Measurements from ENCODE around the gene FILIP1L.

FILIP1L gene

GRCh38 chr3:99859825-99860224, 254.5 kb downstream of the FILIP1L start:
- H3K36me3 ChIP-seq (ENCODE audit: control insufficient read depth, insufficient read depth, low read length), result no peaks in the 10 kb centered on the region
- no peak overlapping the region for H3K4me3 ChIP-seq (ENCODE audit: low read depth, low read length)
- no peak overlapping the region for H3K9ac ChIP-seq (ENCODE audit: low read depth, low read length)
- H3K27ac ChIP-seq (ENCODE audit: low read depth, low read length), result no peak overlapping the region
- H3K4me1 ChIP-seq (ENCODE audit: control insufficient read depth, insufficient read depth, low read length), result peaks cover 6% of the 10 kb centered on the region
- H3K9me3 ChIP-seq (ENCODE audit: control insufficient read depth, insufficient read depth, low read length), result no peaks in the 10 kb centered on the region
- H3K27me3 ChIP-seq (ENCODE audit: control insufficient read depth, insufficient read depth, low read length), result no peaks in the 10 kb centered on the region

GRCh38 chr3:99858469-99858868, 255.8 kb downstream of the FILIP1L start:
- Histone ChIP-seq H3K4me1 (ENCODE audit: control insufficient read depth, insufficient read depth, low read length) (peaks cover 20% of the 10 kb centered on the region), H3K4me3 (ENCODE audit: low read depth, low read length) (no peak overlapping the region), H3K9me3 (ENCODE audit: control insufficient read depth, insufficient read depth, low read length) (no peaks in the 10 kb centered on the region), H3K36me3 (ENCODE audit: control insufficient read depth, insufficient read depth, low read length) (no peaks in the 10 kb centered on the region), H3K27ac (ENCODE audit: low read depth, low read length) (no peak overlapping the region), H3K9ac (ENCODE audit: low read depth, low read length) (no peak overlapping the region), H3K27me3 (ENCODE audit: control insufficient read depth, insufficient read depth, low read length) (no peaks in the 10 kb centered on the region)

GRCh38 chr3:99857278-99857677, 257.0 kb downstream of the FILIP1L start:
- Histone ChIP-seq H3K9ac (ENCODE audit: low read depth, low read length) (no peak overlapping the region), H3K36me3 (ENCODE audit: control insufficient read depth, insufficient read depth, low read length) (no peaks in the 10 kb centered on the region), H3K9me3 (ENCODE audit: control insufficient read depth, insufficient read depth, low read length) (no peaks in the 10 kb centered on the region), H3K4me3 (ENCODE audit: low read depth, low read length) (no peak overlapping the region), H3K4me1 (ENCODE audit: control insufficient read depth, insufficient read depth, low read length) (peaks cover 27% of the 10 kb centered on the region), H3K27me3 (ENCODE audit: control insufficient read depth, insufficient read depth, low read length) (no peaks in the 10 kb centered on the region), H3K27ac (ENCODE audit: low read depth, low read length) (no peak overlapping the region)

- Histone ChIP-seq H3K27me3 (ENCODE audit: control insufficient read depth, insufficient read depth, low read length) (no peaks in the 10 kb centered on the region), H3K9me3 (ENCODE audit: control insufficient read depth, insufficient read depth, low read length) (no peaks in the 10 kb centered on the region), H3K27ac (ENCODE audit: low read depth, low read length) (no peak overlapping the region), H3K4me1 (ENCODE audit: control insufficient read depth, insufficient read depth, low read length) (peaks cover 27% of the 10 kb centered on the region), H3K9ac (ENCODE audit: low read depth, low read length) (no peak overlapping the region), H3K36me3 (ENCODE audit: control insufficient read depth, insufficient read depth, low read length) (no peaks in the 10 kb centered on the region), H3K4me3 (ENCODE audit: low read depth, low read length) (no peak overlapping the region)
Observed at GRCh38 chr3:99856437-99857220, 257.7 kb downstream of the FILIP1L start.

GRCh38 chr3:99855900-99856299, 258.4 kb downstream of the FILIP1L start:
- no peak overlapping the region for H3K27ac ChIP-seq (ENCODE audit: low read depth, low read length)
- H3K36me3 ChIP-seq (ENCODE audit: control insufficient read depth, insufficient read depth, low read length), result no peaks in the 10 kb centered on the region
- H3K4me3 ChIP-seq (ENCODE audit: low read depth, low read length), result no peak overlapping the region
- no peaks in the 10 kb centered on the region for H3K27me3 ChIP-seq (ENCODE audit: control insufficient read depth, insufficient read depth, low read length)
- H3K9ac ChIP-seq (ENCODE audit: low read depth, low read length), result no peak overlapping the region
- H3K9me3 ChIP-seq (ENCODE audit: control insufficient read depth, insufficient read depth, low read length), result no peaks in the 10 kb centered on the region
- peaks cover 27% of the 10 kb centered on the region for H3K4me1 ChIP-seq (ENCODE audit: control insufficient read depth, insufficient read depth, low read length)

GRCh38 chr3:99854756-99855298, 259.5 kb downstream of the FILIP1L start:
- no peaks in the 10 kb centered on the region for H3K36me3 ChIP-seq (ENCODE audit: control insufficient read depth, insufficient read depth, low read length)
- no peaks in the 10 kb centered on the region for H3K9me3 ChIP-seq (ENCODE audit: control insufficient read depth, insufficient read depth, low read length)
- H3K4me1 ChIP-seq (ENCODE audit: control insufficient read depth, insufficient read depth, low read length), result peaks cover 36% of the 10 kb centered on the region
- peak overlapping the region; percentile 2 for H3K27ac ChIP-seq (ENCODE audit: low read depth, low read length)
- H3K27me3 ChIP-seq (ENCODE audit: control insufficient read depth, insufficient read depth, low read length), result no peaks in the 10 kb centered on the region
- H3K4me3 ChIP-seq (ENCODE audit: low read depth, low read length), result no peak overlapping the region
- H3K9ac ChIP-seq (ENCODE audit: low read depth, low read length), result no peak overlapping the region

- Histone ChIP-seq H3K27me3 (ENCODE audit: control insufficient read depth, insufficient read depth, low read length) (no peaks in the 10 kb centered on the region), H3K9me3 (ENCODE audit: control insufficient read depth, insufficient read depth, low read length) (no peaks in the 10 kb centered on the region), H3K36me3 (ENCODE audit: control insufficient read depth, insufficient read depth, low read length) (no peaks in the 10 kb centered on the region), H3K4me1 (ENCODE audit: control insufficient read depth, insufficient read depth, low read length) (peaks cover 36% of the 10 kb centered on the region), H3K9ac (ENCODE audit: low read depth, low read length) (no peak overlapping the region), H3K4me3 (ENCODE audit: low read depth, low read length) (no peak overlapping the region), H3K27ac (ENCODE audit: low read depth, low read length) (no peak overlapping the region)
Observed at GRCh38 chr3:99852851-99853250, 261.4 kb downstream of the FILIP1L start.

- H3K4me3 ChIP-seq (ENCODE audit: low read depth, low read length), result no peak overlapping the region
- H3K9ac ChIP-seq (ENCODE audit: low read depth, low read length), result no peak overlapping the region
- no peak overlapping the region for H3K27ac ChIP-seq (ENCODE audit: low read depth, low read length)
- H3K9me3 ChIP-seq (ENCODE audit: control insufficient read depth, insufficient read depth, low read length), result no peaks in the 10 kb centered on the region
- H3K27me3 ChIP-seq (ENCODE audit: control insufficient read depth, insufficient read depth, low read length), result no peaks in the 10 kb centered on the region
- H3K36me3 ChIP-seq (ENCODE audit: control insufficient read depth, insufficient read depth, low read length), result no peaks in the 10 kb centered on the region
- H3K4me1 ChIP-seq (ENCODE audit: control insufficient read depth, insufficient read depth, low read length), result peaks cover 37% of the 10 kb centered on the region
Observed at GRCh38 chr3:99851955-99852354, 262.3 kb downstream of the FILIP1L start.

- no peak overlapping the region for H3K4me3 ChIP-seq (ENCODE audit: low read depth, low read length)
- H3K27me3 ChIP-seq (ENCODE audit: control insufficient read depth, insufficient read depth, low read length), result no peaks in the 10 kb centered on the region
- H3K9ac ChIP-seq (ENCODE audit: low read depth, low read length), result no peak overlapping the region
- peaks cover 49% of the 10 kb centered on the region for H3K4me1 ChIP-seq (ENCODE audit: control insufficient read depth, insufficient read depth, low read length)
- H3K9me3 ChIP-seq (ENCODE audit: control insufficient read depth, insufficient read depth, low read length), result no peaks in the 10 kb centered on the region
- H3K27ac ChIP-seq (ENCODE audit: low read depth, low read length), result no peak overlapping the region
- H3K36me3 ChIP-seq (ENCODE audit: control insufficient read depth, insufficient read depth, low read length), result no peaks in the 10 kb centered on the region
Observed at GRCh38 chr3:99850608-99851007, 263.7 kb downstream of the FILIP1L start.

GRCh38 chr3:99848433-99848832, 265.9 kb downstream of the FILIP1L start:
- no peaks in the 10 kb centered on the region for H3K36me3 ChIP-seq (ENCODE audit: control insufficient read depth, insufficient read depth, low read length)
- peaks cover 36% of the 10 kb centered on the region for H3K4me1 ChIP-seq (ENCODE audit: control insufficient read depth, insufficient read depth, low read length)
- H3K27ac ChIP-seq (ENCODE audit: low read depth, low read length), result no peak overlapping the region
- H3K27me3 ChIP-seq (ENCODE audit: control insufficient read depth, insufficient read depth, low read length), result no peaks in the 10 kb centered on the region
- no peak overlapping the region for H3K9ac ChIP-seq (ENCODE audit: low read depth, low read length)
- H3K9me3 ChIP-seq (ENCODE audit: control insufficient read depth, insufficient read depth, low read length), result no peaks in the 10 kb centered on the region
- no peak overlapping the region for H3K4me3 ChIP-seq (ENCODE audit: low read depth, low read length)

GRCh38 chr3:99846477-99847160, 267.7 kb downstream of the FILIP1L start:
- H3K9ac ChIP-seq (ENCODE audit: low read depth, low read length), result no peak overlapping the region; the same call in 1 of the 2 replicates
- H3K4me3 ChIP-seq (ENCODE audit: low read depth, low read length), result no peak overlapping the region
- no peaks in the 10 kb centered on the region for H3K27me3 ChIP-seq (ENCODE audit: control insufficient read depth, insufficient read depth, low read length)
- H3K36me3 ChIP-seq (ENCODE audit: control insufficient read depth, insufficient read depth, low read length), result no peaks in the 10 kb centered on the region
- no peaks in the 10 kb centered on the region for H3K9me3 ChIP-seq (ENCODE audit: control insufficient read depth, insufficient read depth, low read length)
- H3K27ac ChIP-seq (ENCODE audit: low read depth, low read length), result peak overlapping the region; percentile 22
- H3K4me1 ChIP-seq (ENCODE audit: control insufficient read depth, insufficient read depth, low read length), result peaks cover 31% of the 10 kb centered on the region

All from HUES48 (cell line).